Mesendoderm (in vitro differentiated cells): Measurements from ENCODE around the gene GM2A.
A peak's percentile ranks its signal among the peaks of the same experiment; 100 is the strongest.

Source experiments
- DNase-seq: peaks from one replicate; pipeline ENCODE4 v3.0.0; 2013
- H2AK5ac ChIP-seq: 2 replicates; pipeline ENCODE4 v1.6.1; 2013; ENCODE audit warnings: low read length, inconsistent platforms
- H2BK120ac ChIP-seq: 2 replicates; pipeline ENCODE4 v1.6.1; 2013; ENCODE audit warnings: low read depth, mild to moderate bottlenecking, low read length, moderate library complexity, mixed read lengths
- H2BK15ac ChIP-seq: replicated peaks from 2 replicates; pipeline ENCODE4 v1.6.1; 2013; ENCODE audit warnings: low read depth, mild to moderate bottlenecking, moderate library complexity
- H2BK5ac ChIP-seq: 2 replicates; pipeline ENCODE4 v1.6.1; 2013; ENCODE audit warnings: low read length, inconsistent platforms
- H3K18ac ChIP-seq: 2 replicates; pipeline ENCODE4 v1.6.1; 2013; ENCODE audit warnings: mild to moderate bottlenecking, low read length, mixed read lengths
- H3K23ac ChIP-seq: one replicate; pipeline ENCODE4 v1.6.1; 2013; ENCODE audit warnings: low read length
- H3K27ac ChIP-seq: 2 replicates; pipeline ENCODE4 v1.5.1; 2013; ENCODE audit warnings: low read depth, mild to moderate bottlenecking, inconsistent platforms, low read length, moderate library complexity
- H3K27me3 ChIP-seq: 2 replicates; pipeline ENCODE4 v1.6.1; 2013; ENCODE audit warnings: low read length, control low read depth, mild to moderate bottlenecking, inconsistent platforms; ENCODE audit not compliant: insufficient read depth, poor library complexity
- H3K36me3 ChIP-seq: 2 replicates; pipeline ENCODE4 v1.6.1; 2013; ENCODE audit warnings: low read length, inconsistent platforms; ENCODE audit not compliant: control insufficient read depth, insufficient read depth
- H3K4ac ChIP-seq: one replicate; pipeline ENCODE4 v1.6.1; 2013; ENCODE audit warnings: low read depth, mild to moderate bottlenecking, low read length, moderate library complexity
- H3K4me1 ChIP-seq: 2 replicates; pipeline ENCODE4 v1.6.1; 2013; ENCODE audit warnings: low read depth, low read length, inconsistent platforms; ENCODE audit not compliant: control insufficient read depth
- H3K4me2 ChIP-seq: 2 replicates; pipeline ENCODE4 v1.6.1; 2013; ENCODE audit warnings: low read length
- H3K4me3 ChIP-seq: 2 replicates; pipeline ENCODE4 v1.5.1; 2013; ENCODE audit warnings: mild to moderate bottlenecking, low read length
- H3K56ac ChIP-seq: one replicate; pipeline ENCODE4 v1.6.1; 2013; ENCODE audit warnings: low read length
- H3K79me1 ChIP-seq: 2 replicates; pipeline ENCODE4 v1.6.1; 2013; ENCODE audit warnings: low read length, inconsistent platforms
- H3K79me2 ChIP-seq: 2 replicates; pipeline ENCODE4 v1.6.1; 2013; ENCODE audit warnings: mild to moderate bottlenecking, low read length; ENCODE audit not compliant: control insufficient read depth, insufficient read depth
- H3K9ac ChIP-seq: 2 replicates; pipeline ENCODE4 v1.6.1; 2013; ENCODE audit warnings: low read length, inconsistent platforms
- H4K5ac ChIP-seq: one replicate; pipeline ENCODE4 v1.6.1; 2013; ENCODE audit warnings: low read length
- H4K8ac ChIP-seq: one replicate; pipeline ENCODE4 v1.6.1; 2013; ENCODE audit warnings: low read depth, mild to moderate bottlenecking, control low read depth, low read length, moderate library complexity
- WGBS: extraction: QIAGEN DNeasy Blood & Tissue Kit; methylation state at CpG from one replicate; pipeline ENCODE4 v1.1.7; 2013; ENCODE audit warnings: low lambda C conversion rate, missing lambda C conversion rate; ENCODE audit not compliant: insufficient coverage; ENCODE audit errors: extremely low coverage; 5-methylcytosine and 5-hydroxymethylcytosine counted together

GM2A gene

DNA sequence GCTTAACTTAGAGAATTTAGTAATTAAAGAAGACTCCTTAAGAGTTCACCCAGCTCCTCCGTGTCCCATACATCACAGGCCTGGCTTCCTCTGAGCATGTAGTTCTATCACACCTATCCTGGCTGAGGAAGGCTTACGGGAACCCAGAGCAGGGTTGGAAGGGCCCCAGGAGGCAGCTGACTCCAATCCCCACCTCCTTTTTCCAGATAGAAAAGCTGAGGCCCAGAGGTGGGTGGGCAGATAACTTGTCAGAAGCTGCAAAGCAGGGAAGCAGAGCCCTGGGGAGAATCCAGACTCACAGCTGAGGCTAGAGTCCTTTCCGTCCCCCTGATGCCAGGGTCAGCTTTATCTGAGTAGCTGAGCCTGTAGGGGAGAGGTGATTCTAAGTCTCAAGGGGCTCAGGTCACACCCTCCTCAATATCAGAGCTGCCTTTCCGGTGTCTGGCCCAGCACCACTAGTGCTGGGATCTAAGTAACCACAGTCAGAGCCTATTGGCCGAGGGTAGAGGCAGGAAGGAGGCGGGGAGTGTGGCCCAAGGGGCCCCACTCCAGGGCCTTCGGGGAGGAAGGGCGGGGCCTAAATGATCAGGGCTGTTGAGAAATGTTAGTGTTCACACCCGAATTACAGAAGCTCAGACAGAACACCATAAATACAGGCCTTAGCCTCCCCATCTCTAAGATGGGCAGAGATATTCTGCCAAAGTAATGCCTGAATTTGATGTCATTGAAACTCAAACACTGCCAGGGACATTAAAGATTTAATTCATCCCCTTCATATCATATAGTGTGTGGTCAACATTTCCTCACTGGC is 39.0 kb upstream of the GM2A start:
- Histone ChIP-seq H2AK5ac (no peak overlapping the region), H3K23ac (no peak overlapping the region), H3K36me3 (no peaks in the 10 kb centered on the region), H3K79me2 (no peaks in the 10 kb centered on the region), H3K9ac (peak overlapping the region; percentile 22), H4K5ac (no peak overlapping the region), H3K4me2 (no peak overlapping the region), H3K79me1 (no peaks in the 10 kb centered on the region), H3K18ac (no peak overlapping the region), H3K56ac (peak overlapping the region; percentile 25), H3K27ac (no peak overlapping the region), H4K8ac (no peak overlapping the region), H2BK15ac (no peak overlapping the region), H3K4me3 (no peak overlapping the region), H2BK120ac (no peak overlapping the region), H2BK5ac (no peak overlapping the region), H3K4ac (no peak overlapping the region), H3K27me3 (no peaks in the 10 kb centered on the region), H3K4me1 (peaks cover 3% of the 10 kb centered on the region)
- DNase-seq, result peak; percentile 85
- WGBS, result no CpG with 5 or more reads among the region's 9 CpGs

DNA sequence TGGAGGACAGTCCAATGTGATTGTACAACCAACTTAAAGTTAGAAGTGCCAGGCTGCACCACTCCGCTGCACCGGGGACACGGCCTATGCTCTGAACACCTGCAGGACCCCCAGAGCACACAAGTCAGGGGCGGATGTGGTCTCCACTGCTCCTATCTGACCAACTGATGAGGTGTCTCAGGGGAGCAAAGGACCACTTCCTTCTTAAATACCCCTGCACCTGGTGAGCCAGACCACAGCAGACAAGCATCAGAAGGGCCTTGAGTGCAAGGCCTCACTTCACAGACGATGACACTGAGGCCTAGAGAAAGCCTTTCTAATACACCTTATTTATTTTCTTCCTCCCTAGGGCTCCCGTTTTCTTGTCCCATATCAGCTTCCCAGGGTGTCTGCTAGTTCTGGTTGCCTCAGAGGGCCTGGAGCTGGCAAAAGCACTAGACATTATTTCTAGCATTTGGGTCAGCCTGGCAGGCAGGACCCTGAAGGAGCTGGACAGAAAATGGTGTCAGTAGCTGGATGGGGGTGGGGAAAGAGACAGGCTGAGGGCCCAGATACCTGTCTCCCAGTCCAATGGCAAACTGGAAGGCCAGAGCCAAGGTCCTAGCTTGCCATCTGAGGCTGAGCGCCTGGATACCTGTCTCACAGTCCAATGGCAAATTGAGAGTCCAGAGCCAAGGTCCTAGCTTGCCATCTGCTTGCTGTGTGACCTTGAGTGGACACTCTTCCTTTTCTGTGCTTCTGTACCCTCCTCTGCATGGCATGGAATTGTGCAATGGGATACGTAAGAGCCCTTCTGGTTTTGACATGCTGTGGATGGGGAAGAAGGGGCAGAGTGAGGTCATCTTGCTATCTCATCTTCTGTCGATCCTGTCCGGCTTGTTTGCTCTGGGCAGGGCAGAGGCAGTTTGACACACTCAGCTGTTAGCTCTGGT is 38.1 kb upstream of the GM2A start:
- no peaks in the 10 kb centered on the region for H3K79me1 ChIP-seq
- no peak overlapping the region for H2BK120ac ChIP-seq
- H3K4me1 ChIP-seq, result peaks cover 3% of the 10 kb centered on the region
- no peak overlapping the region for H4K8ac ChIP-seq
- H2AK5ac ChIP-seq, result no peak overlapping the region
- H3K18ac ChIP-seq, result no peak overlapping the region
- no peak overlapping the region for H3K9ac ChIP-seq
- H3K4me3 ChIP-seq, result no peak overlapping the region
- H3K27me3 ChIP-seq, result no peaks in the 10 kb centered on the region
- no peak for DNase-seq
- no peak overlapping the region for H3K4me2 ChIP-seq
- H3K23ac ChIP-seq, result no peak overlapping the region
- no peak overlapping the region for H4K5ac ChIP-seq
- H3K56ac ChIP-seq, result no peak overlapping the region
- no CpG with 5 or more reads among the region's 10 CpGs for WGBS
- no peaks in the 10 kb centered on the region for H3K79me2 ChIP-seq
- no peak overlapping the region for H3K27ac ChIP-seq
- no peak overlapping the region for H2BK15ac ChIP-seq
- H3K4ac ChIP-seq, result no peak overlapping the region
- H3K36me3 ChIP-seq, result no peaks in the 10 kb centered on the region
- no peak overlapping the region for H2BK5ac ChIP-seq

DNA sequence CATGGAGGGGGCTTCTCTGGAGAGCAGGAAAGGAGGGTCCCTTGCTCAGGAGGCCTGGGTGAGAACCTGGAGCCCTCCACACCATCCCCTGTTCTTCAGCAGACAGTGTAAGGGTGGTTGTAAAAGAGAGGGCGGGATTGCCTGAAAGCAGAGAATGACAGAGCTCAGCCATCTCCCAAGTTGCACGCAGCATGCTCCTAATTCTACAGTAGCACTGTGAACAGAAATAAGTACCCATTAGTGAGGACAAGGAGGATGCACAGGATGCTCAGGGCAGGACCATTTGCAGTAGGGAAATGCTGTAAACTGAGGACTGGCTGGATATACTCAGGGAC is 37.5 kb upstream of the GM2A start:
- no peaks in the 10 kb centered on the region for H3K27me3 ChIP-seq
- H2BK15ac ChIP-seq, result no peak overlapping the region
- H4K5ac ChIP-seq, result no peak overlapping the region
- H3K79me2 ChIP-seq, result no peaks in the 10 kb centered on the region
- no peak overlapping the region for H3K9ac ChIP-seq
- H3K36me3 ChIP-seq, result no peaks in the 10 kb centered on the region
- H3K4ac ChIP-seq, result no peak overlapping the region
- peaks cover 3% of the 10 kb centered on the region for H3K4me1 ChIP-seq
- no peak overlapping the region for H2BK5ac ChIP-seq
- H3K4me3 ChIP-seq, result no peak overlapping the region
- H2BK120ac ChIP-seq, result no peak overlapping the region
- no peak overlapping the region for H3K4me2 ChIP-seq
- H3K27ac ChIP-seq, result no peak overlapping the region
- no peak overlapping the region for H4K8ac ChIP-seq
- H2AK5ac ChIP-seq, result no peak overlapping the region
- H3K18ac ChIP-seq, result no peak overlapping the region
- H3K79me1 ChIP-seq, result no peaks in the 10 kb centered on the region
- H3K56ac ChIP-seq, result no peak overlapping the region
- WGBS, result no CpG with 5 or more reads among the region's 2 CpGs
- no peak overlapping the region for H3K23ac ChIP-seq
- no peak for DNase-seq

DNA sequence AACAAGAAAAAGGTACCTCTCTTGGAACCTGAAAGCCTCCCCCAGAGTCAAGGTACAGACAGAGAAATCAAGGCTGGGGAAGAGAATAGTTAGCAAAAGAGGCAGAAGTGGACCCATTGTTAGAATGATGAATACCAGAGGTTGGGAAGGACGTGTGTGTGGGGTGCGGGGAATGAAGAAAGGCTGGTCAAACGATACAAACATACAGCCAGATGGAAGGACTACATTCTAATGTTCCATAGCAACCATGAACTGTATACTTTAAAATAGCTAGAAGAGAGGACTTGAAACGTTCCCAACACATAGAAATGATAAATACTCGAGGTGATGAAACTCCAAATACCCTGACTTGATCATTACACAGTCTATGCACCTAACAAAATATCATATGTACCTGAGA is 36.2 kb upstream of the GM2A start:
- Histone ChIP-seq H3K4me3 (no peak overlapping the region), H3K4me2 (no peak overlapping the region), H3K18ac (no peak overlapping the region), H3K79me2 (no peaks in the 10 kb centered on the region), H3K23ac (no peak overlapping the region), H2BK15ac (no peak overlapping the region), H3K4ac (no peak overlapping the region), H3K4me1 (peaks cover 3% of the 10 kb centered on the region), H3K36me3 (no peaks in the 10 kb centered on the region), H3K27ac (no peak overlapping the region), H2BK120ac (no peak overlapping the region), H3K9ac (no peak overlapping the region), H2BK5ac (no peak overlapping the region), H3K79me1 (no peaks in the 10 kb centered on the region), H3K27me3 (no peaks in the 10 kb centered on the region), H2AK5ac (no peak overlapping the region), H4K8ac (no peak overlapping the region), H3K56ac (no peak overlapping the region), H4K5ac (no peak overlapping the region)
- WGBS, result no CpG with 5 or more reads among the region's 5 CpGs
- DNase-seq, result no peak

DNA sequence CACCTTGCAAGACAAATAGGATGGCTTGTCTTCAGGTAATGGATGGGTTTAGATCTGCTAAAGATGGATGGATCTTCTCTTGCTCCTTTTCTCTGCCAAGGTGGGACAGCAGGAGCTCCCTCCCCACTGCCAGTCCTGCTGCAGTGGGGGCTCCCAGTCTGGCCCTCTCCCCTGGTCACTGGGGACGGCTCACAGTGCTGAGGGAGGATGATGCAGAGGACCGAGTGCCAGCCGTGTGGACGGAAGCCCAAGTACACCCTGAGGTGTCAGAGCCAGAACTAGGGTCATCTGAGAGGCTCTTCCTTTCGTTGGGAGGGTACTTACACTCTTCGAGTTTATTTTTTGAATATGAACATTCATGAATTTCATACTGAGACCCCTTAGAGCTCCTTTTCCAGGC is 34.8 kb upstream of the GM2A start:
- Histone ChIP-seq H3K79me1 (no peaks in the 10 kb centered on the region), H3K9ac (no peak overlapping the region), H3K23ac (no peak overlapping the region), H2BK5ac (no peak overlapping the region), H3K4ac (no peak overlapping the region), H2AK5ac (no peak overlapping the region), H3K79me2 (no peaks in the 10 kb centered on the region), H3K56ac (no peak overlapping the region), H3K4me2 (no peak overlapping the region), H3K18ac (no peak overlapping the region), H3K4me3 (no peak overlapping the region), H4K5ac (no peak overlapping the region), H2BK120ac (no peak overlapping the region), H3K27me3 (no peaks in the 10 kb centered on the region), H3K27ac (no peak overlapping the region), H3K36me3 (no peaks in the 10 kb centered on the region), H3K4me1 (peaks cover 3% of the 10 kb centered on the region), H4K8ac (no peak overlapping the region), H2BK15ac (no peak overlapping the region)
- DNase-seq, result no peak
- no CpG with 5 or more reads among the region's 6 CpGs for WGBS
